ENCODE results near the gene MRPS24.

Gene MRPS24

GRCh38 chr7:43876976-43877745, 7.8 kb upstream of the MRPS24 start (continued):
- TF ChIP-seq, protein P1, sequence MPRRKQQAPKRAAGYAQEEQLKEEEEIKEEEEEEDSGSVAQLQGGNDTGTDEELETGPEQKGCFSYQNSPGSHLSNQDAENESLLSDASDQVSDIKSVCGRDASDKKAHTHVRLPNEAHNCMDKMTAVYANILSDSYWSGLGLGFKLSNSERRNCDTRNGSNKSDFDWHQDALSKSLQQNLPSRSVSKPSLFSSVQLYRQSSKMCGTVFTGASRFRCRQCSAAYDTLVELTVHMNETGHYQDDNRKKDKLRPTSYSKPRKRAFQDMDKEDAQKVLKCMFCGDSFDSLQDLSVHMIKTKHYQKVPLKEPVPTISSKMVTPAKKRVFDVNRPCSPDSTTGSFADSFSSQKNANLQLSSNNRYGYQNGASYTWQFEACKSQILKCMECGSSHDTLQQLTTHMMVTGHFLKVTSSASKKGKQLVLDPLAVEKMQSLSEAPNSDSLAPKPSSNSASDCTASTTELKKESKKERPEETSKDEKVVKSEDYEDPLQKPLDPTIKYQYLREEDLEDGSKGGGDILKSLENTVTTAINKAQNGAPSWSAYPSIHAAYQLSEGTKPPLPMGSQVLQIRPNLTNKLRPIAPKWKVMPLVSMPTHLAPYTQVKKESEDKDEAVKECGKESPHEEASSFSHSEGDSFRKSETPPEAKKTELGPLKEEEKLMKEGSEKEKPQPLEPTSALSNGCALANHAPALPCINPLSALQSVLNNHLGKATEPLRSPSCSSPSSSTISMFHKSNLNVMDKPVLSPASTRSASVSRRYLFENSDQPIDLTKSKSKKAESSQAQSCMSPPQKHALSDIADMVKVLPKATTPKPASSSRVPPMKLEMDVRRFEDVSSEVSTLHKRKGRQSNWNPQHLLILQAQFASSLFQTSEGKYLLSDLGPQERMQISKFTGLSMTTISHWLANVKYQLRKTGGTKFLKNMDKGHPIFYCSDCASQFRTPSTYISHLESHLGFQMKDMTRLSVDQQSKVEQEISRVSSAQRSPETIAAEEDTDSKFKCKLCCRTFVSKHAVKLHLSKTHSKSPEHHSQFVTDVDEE (CRISPR knock-in tag; IDR thresholded peaks at IDR 0.05), result no peak
- TF ChIP-seq POU6F1 (CRISPR knock-in tag; IDR thresholded peaks at IDR 0.05; ENCODE audit: borderline replicate concordance, low read depth) (no peak), ESRRG (CRISPR knock-in tag; IDR thresholded peaks at IDR 0.05) (no peak)

GRCh38 chr7:43876241-43876640, 6.9 kb upstream of the MRPS24 start:
- no peak for ATAC-seq
- TF ChIP-seq SNAI2 (CRISPR knock-in tag; IDR thresholded peaks at IDR 0.05) (no peak), PPARA (CRISPR knock-in tag; IDR thresholded peaks at IDR 0.05; ENCODE audit: borderline replicate concordance) (no peak), ARNTL (CRISPR knock-in tag; IDR thresholded peaks at IDR 0.05; ENCODE audit: borderline replicate concordance, low read depth) (no peak), ZNF70 (CRISPR knock-in tag; IDR thresholded peaks at IDR 0.05) (no peak), GLIS3 (CRISPR knock-in tag; IDR thresholded peaks at IDR 0.05) (no peak), BACH2 (CRISPR knock-in tag; IDR thresholded peaks at IDR 0.05; ENCODE audit: borderline replicate concordance) (no peak), ZFP3 (CRISPR knock-in tag; IDR thresholded peaks at IDR 0.05) (no peak), CREB5 (CRISPR knock-in tag; IDR thresholded peaks at IDR 0.05; ENCODE audit: low read depth) (no peak), CSRNP3 (CRISPR knock-in tag; IDR thresholded peaks at IDR 0.05) (no peak), TCF4 (CRISPR knock-in tag; IDR thresholded peaks at IDR 0.05; ENCODE audit: borderline replicate concordance) (no peak), OSR1 (CRISPR knock-in tag; IDR thresholded peaks at IDR 0.05) (no peak), PATZ1 (CRISPR knock-in tag; IDR thresholded peaks at IDR 0.05; ENCODE audit: borderline replicate concordance) (no peak), CSDC2 (CRISPR knock-in tag; IDR thresholded peaks at IDR 0.05) (no peak), TOX (CRISPR knock-in tag; IDR thresholded peaks at IDR 0.05; ENCODE audit: borderline replicate concordance) (no peak), ZFP30 (CRISPR knock-in tag; IDR thresholded peaks at IDR 0.05) (no peak), RARB (CRISPR knock-in tag; IDR thresholded peaks at IDR 0.05) (no peak), ISL1 (CRISPR knock-in tag; IDR thresholded peaks at IDR 0.05) (no peak), ZNF8 (CRISPR knock-in tag; IDR thresholded peaks at IDR 0.05) (no peak)
- TF ChIP-seq, protein P1 (CRISPR knock-in tag; IDR thresholded peaks at IDR 0.05), result no peak
